GM23248 (cell line): Measurements from ENCODE around the gene OTOA. TPM values are rescaled to one million over a fixed set of nuclear protein-coding genes. Genes with fewer than 3 reads are reported as not detected.

ENCODE experiments used
- DNase-seq: peaks from one replicate; pipeline ENCODE4 v3.0.0-alpha.2; 2015
- H2AFZ ChIP-seq: fragments of 200-600 bp; sonication (generic); 2 replicates; pipeline ENCODE4 v1.6.1; 2016; ENCODE audit warnings: antibody characterized with exemption
- H3F3A ChIP-seq: fragments of 200-600 bp; sonication (generic); 2 replicates; pipeline ENCODE4 v1.6.1; 2016; ENCODE audit warnings: mild to moderate bottlenecking, antibody characterized with exemption, mixed run types; ENCODE audit not compliant: insufficient read depth
- H3K27ac ChIP-seq: fragments of 200-600 bp; sonication (generic); 2 replicates; pipeline ENCODE4 v1.5.1; 2016; ENCODE audit warnings: mild to moderate bottlenecking
- H3K27me3 ChIP-seq: fragments of 200-600 bp; sonication (generic); replicated peaks from 2 replicates; pipeline ENCODE4 v1.6.1; 2016; ENCODE audit warnings: mild to moderate bottlenecking; ENCODE audit not compliant: insufficient read depth
- H3K36me3 ChIP-seq: fragments of 200-600 bp; sonication (generic); 2 replicates; pipeline ENCODE4 v1.6.1; 2016; ENCODE audit warnings: low read depth, mild to moderate bottlenecking
- H3K4me1 ChIP-seq: fragments of 200-600 bp; sonication (generic); 2 replicates; pipeline ENCODE4 v1.6.1; 2016; ENCODE audit warnings: mild to moderate bottlenecking; ENCODE audit not compliant: insufficient read depth
- H3K4me2 ChIP-seq: fragments of 200-600 bp; sonication (generic); one replicate; pipeline ENCODE4 v1.6.1; 2016; ENCODE audit warnings: mild to moderate bottlenecking; ENCODE audit not compliant: unreplicated experiment
- H3K4me3 ChIP-seq: fragments of 200-600 bp; sonication (generic); 2 replicates; pipeline ENCODE4 v1.5.1; 2016; ENCODE audit warnings: mild to moderate bottlenecking
- H3K79me2 ChIP-seq: fragments of 200-600 bp; sonication (generic); 2 replicates; pipeline ENCODE4 v1.6.1; 2016; ENCODE audit warnings: mild to moderate bottlenecking; ENCODE audit not compliant: insufficient read depth
- H3K9ac ChIP-seq: fragments of 200-600 bp; sonication (generic); 2 replicates; pipeline ENCODE4 v1.6.1; 2016; ENCODE audit warnings: mild to moderate bottlenecking
- H3K9me2 ChIP-seq: fragments of 200-600 bp; sonication (generic); 2 replicates; pipeline ENCODE4 v1.6.1; 2016; ENCODE audit warnings: mixed run types, mild to moderate bottlenecking, moderate library complexity; ENCODE audit not compliant: insufficient read depth
- H3K9me3 ChIP-seq: fragments of 200-600 bp; sonication (generic); one replicate; pipeline ENCODE4 v1.6.1; 2017; ENCODE audit warnings: low read depth
- H4K20me1 ChIP-seq: fragments of 200-600 bp; sonication (generic); 2 replicates; pipeline ENCODE4 v1.6.0; 2016; ENCODE audit not compliant: insufficient read depth
- EZH2 ChIP-seq: fragments of 200-600 bp; sonication (generic); IDR thresholded peaks from 2 replicates; pipeline ENCODE4 v1.6.1; 2018; ENCODE audit warnings: antibody characterized with exemption, mild to moderate bottlenecking; ENCODE audit not compliant: insufficient read depth, poor library complexity, severe bottlenecking
- EZH2phosphoT487 ChIP-seq: fragments of 200-600 bp; sonication (generic); IDR thresholded peaks from 2 replicates; pipeline ENCODE4 v1.6.1; 2018; ENCODE audit warnings: antibody characterized with exemption, moderate library complexity, mild to moderate bottlenecking, low read depth; ENCODE audit not compliant: insufficient read depth
- WGBS, 2 experiments: methylation state at CpG; one replicate each; pipeline ENCODE4 v1.1.6; 2015 to 2017; ENCODE audit warnings: low lambda C conversion rate in 2 of 2, low coverage in 1 of 2; ENCODE audit errors: missing lambda C conversion rate in 2 of 2; 5-methylcytosine and 5-hydroxymethylcytosine counted together
- in situ Hi-C: fragments of 300-500 bp; cut with MboI; formaldehyde crosslinking; loops from 2 replicates; pipeline ENCODE4 v1.15.0; 2020
- polyA plus RNA-seq: library from polyadenylated mRNA; unstranded; fragments of >200 nt; fragmentation: Nextera tagmentation; extraction: Ambion mirVana; gene quantifications from 2 replicates; pipeline ENCODE4 v1.2.1, GENCODE V29; 2016
- total RNA-seq: library from RNA; depleted of rRNA; stranded (reverse); fragments of >200 nt; shearing (Covaris generic); gene quantifications from 2 replicates; pipeline ENCODE4 v1.2.3, GENCODE V29; 2014

The OTOA gene
- total and polyA plus RNA-seq, 2 experiments from 2014 or later, result not detected

DNA sequence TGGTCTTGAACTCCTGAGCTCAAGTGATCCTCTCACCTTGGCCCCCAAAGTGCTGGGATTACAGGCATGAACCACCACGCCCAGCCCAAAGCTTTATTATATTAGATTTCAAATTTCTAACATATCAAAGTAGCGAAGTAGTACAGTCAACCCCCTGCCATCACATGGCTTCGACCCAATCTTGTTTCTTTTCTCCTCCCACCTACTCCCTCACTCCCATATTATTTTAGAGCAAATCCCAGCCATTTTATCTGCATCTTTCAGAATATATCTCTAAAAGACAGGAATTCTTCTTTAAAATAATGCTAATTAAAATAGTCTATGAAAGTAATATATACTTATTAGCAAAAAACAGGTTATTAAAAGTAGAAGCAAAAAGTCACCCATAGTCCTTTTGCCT, 12.3 kb upstream of the OTOA start:
- peaks cover 20% of the 10 kb centered on the region; the same call in 1 of the 2 replicates for H3F3A ChIP-seq
- no peak overlapping the region for H3K4me2 ChIP-seq
- H3K27ac ChIP-seq, result no peak overlapping the region
- H3K9me2 ChIP-seq, result no peaks in the 10 kb centered on the region
- no peak for DNase-seq
- H4K20me1 ChIP-seq, result no peaks in the 10 kb centered on the region
- peaks cover 13% of the 10 kb centered on the region; the same call in 1 of the 2 replicates for H3K36me3 ChIP-seq
- no peak overlapping the region for H3K4me3 ChIP-seq
- no peak overlapping the region for H2AFZ ChIP-seq
- H3K27me3 ChIP-seq, result no peaks in the 10 kb centered on the region
- H3K9me3 ChIP-seq, result no peaks in the 10 kb centered on the region
- in situ Hi-C loops, result no loop called here
- H3K4me1 ChIP-seq, result peaks cover 10% of the 10 kb centered on the region; the same call in 1 of the 2 replicates
- peaks cover 93% of the 10 kb centered on the region for H3K79me2 ChIP-seq
- TF ChIP-seq EZH2 (no peak), EZH2phosphoT487 (no peak)
- 90 to 95% methylated on average over 3 of the region's 3 CpGs for WGBS, 2 experiments
- H3K9ac ChIP-seq, result no peak overlapping the region

DNA sequence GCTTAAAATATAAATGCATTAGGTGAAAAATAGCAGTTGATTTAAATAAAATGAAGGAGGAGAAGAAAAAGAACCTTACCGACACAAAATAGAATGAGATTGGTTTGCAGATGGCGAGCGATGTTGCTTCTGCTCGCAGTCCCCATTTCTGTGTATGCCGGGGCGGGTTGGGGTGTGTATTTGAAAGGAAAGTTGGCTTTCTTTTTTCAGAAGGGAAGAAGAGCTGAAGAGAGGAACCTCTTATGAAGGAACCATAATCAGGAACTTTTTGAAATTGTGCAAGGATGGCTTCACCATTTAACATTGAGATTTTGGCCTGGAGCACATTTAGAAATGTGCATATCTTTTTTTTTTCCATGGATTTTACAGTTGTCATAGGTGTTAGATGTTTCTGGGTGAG, 11.3 kb upstream of the OTOA start, which contains the start of gene IGSF6:
TSS of gene IGSF6 (minus strand) at position 156 of the 400 bp plus-strand sequence. CDS start at position 146, 10 bp downstream.
- no peak for DNase-seq
- in situ Hi-C loops, result no loop called here

DNA sequence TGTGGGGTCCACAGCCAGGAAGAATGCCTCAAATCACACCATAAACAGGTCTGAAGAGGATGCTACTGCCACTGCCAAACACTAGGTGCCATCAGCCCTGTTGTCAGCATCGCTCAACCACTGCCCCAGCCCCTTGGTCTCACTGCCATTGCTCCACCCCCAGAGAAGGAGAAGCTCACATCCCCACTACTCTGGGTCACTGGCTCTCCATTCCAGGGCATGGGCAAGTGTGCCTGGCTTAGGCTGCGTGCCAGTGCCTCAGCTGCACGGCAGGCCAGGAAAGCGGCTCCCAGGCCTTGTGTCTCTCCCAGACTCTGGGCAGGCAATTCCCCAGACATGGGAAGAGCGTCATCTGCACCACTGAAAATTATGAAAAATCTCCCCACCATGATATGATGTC, 10.2 kb upstream of the OTOA start:
- no peak overlapping the region for H3K27ac ChIP-seq
- TF ChIP-seq EZH2 (no peak), EZH2phosphoT487 (no peak)
- H3K9me3 ChIP-seq, result no peaks in the 10 kb centered on the region
- H3K4me3 ChIP-seq, result no peak overlapping the region
- no peak overlapping the region for H3K9ac ChIP-seq
- H3K27me3 ChIP-seq, result no peaks in the 10 kb centered on the region
- no peaks in the 10 kb centered on the region for H3K9me2 ChIP-seq
- peaks cover 19% of the 10 kb centered on the region; the same call in 1 of the 2 replicates for H3K36me3 ChIP-seq
- DNase-seq, result no peak
- no peak overlapping the region for H2AFZ ChIP-seq
- H3K79me2 ChIP-seq, result peaks cover 78% of the 10 kb centered on the region
- 74 to 80% methylated on average over 5 of the region's 5 CpGs for WGBS, 2 experiments
- H3F3A ChIP-seq, result peaks cover 26% of the 10 kb centered on the region; the same call in 1 of the 2 replicates
- no peaks in the 10 kb centered on the region for H4K20me1 ChIP-seq
- no peak overlapping the region for H3K4me2 ChIP-seq
- in situ Hi-C loops, result no loop called here
- 0 out of 2 replicates have a peak, but pooled peaks cover 6% of the 10 kb centered on the region for H3K4me1 ChIP-seq

More for the DNA sequence above, 11.3 kb upstream of the OTOA start, which contains the start of gene IGSF6:
- H3K79me2 ChIP-seq, result peaks cover 89% of the 10 kb centered on the region
- no peak within 1 kb of the TSS for H3K27ac ChIP-seq
- H3K36me3 ChIP-seq, result peaks cover 19% of the 10 kb centered on the region; the same call in 1 of the 2 replicates
- no peaks in the 10 kb centered on the region for H4K20me1 ChIP-seq
- WGBS, 2 experiments, result 98 to 99% methylated on average over 6 of the region's 6 CpGs
- H3K9me2 ChIP-seq, result no peaks in the 10 kb centered on the region
- no peaks in the 10 kb centered on the region for H3K9me3 ChIP-seq
- no peak within 1 kb of the TSS for H3K9ac ChIP-seq
- no peak within 1 kb of the TSS for H2AFZ ChIP-seq
- H3K4me3 ChIP-seq, result no peak within 1 kb of the TSS
- no peaks in the 10 kb centered on the region for H3K27me3 ChIP-seq
- 0 out of 2 replicates have a peak, but pooled peaks cover 6% of the 10 kb centered on the region for H3K4me1 ChIP-seq
- H3F3A ChIP-seq, result peaks cover 26% of the 10 kb centered on the region; the same call in 1 of the 2 replicates
- no peak within 1 kb of the TSS for H3K4me2 ChIP-seq
- TF ChIP-seq EZH2phosphoT487 (no peak), EZH2 (no peak)

DNA sequence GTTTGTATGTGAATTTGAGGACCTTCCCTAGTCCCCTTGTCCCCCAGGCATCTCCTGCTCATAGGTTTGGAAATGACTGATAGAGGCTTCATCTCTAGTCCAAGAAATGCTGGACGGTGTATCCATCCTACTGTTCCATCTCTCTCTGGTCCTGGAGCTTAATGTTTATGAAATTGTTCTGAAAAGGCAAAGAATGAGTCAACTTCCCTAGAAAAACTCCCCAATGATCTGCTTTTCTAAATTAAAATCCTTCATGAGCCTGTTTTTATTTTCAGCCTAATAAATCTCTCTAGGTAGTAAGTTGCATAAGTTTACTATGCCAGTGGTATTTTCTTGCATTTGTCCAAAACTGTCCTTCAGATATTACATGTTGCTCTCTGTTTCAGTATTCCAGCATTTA, 9.3 kb upstream of the OTOA start:
- no peak for DNase-seq
- no peak overlapping the region for H2AFZ ChIP-seq
- H3K4me1 ChIP-seq, result 0 out of 2 replicates have a peak, but pooled peaks cover 6% of the 10 kb centered on the region
- in situ Hi-C loops, result no loop called here
- H3K4me3 ChIP-seq, result no peak overlapping the region
- no peaks in the 10 kb centered on the region for H3K9me2 ChIP-seq
- H3K4me2 ChIP-seq, result no peak overlapping the region
- no peaks in the 10 kb centered on the region for H3K9me3 ChIP-seq
- H3K9ac ChIP-seq, result no peak overlapping the region
- H3K27me3 ChIP-seq, result no peaks in the 10 kb centered on the region
- peaks cover 69% of the 10 kb centered on the region for H3K79me2 ChIP-seq
- WGBS, 2 experiments, result 53 to 68% methylated on average over 1 of the region's 1 CpG
- no peaks in the 10 kb centered on the region for H4K20me1 ChIP-seq
- H3F3A ChIP-seq, result peaks cover 26% of the 10 kb centered on the region; the same call in 1 of the 2 replicates
- no peak for TF ChIP-seq EZH2
- TF ChIP-seq EZH2phosphoT487, result no peak
- no peak overlapping the region for H3K27ac ChIP-seq
- peaks cover 19% of the 10 kb centered on the region; the same call in 1 of the 2 replicates for H3K36me3 ChIP-seq

DNA sequence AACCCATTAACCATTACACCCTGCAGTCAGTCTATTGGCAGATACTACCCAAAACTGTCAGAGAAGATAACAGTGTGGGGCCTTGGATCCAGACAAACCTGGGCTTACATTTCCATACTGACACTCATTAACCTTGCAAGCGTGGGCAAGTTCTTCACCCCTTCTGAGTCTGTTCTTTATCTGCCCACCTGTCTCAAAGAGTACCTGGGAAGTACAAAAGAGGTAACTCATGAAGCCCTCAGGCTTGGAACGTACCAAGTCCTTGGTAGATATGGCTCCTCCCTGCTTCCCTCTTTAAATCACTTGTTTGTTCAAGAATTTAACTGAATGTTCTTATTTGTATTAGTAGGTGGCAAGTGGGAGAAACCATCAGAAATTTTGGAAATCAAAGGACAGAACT, 8.9 kb upstream of the OTOA start:
- Histone ChIP-seq H3F3A (peaks cover 29% of the 10 kb centered on the region; the same call in 1 of the 2 replicates), H4K20me1 (no peaks in the 10 kb centered on the region), H3K27me3 (no peaks in the 10 kb centered on the region), H3K4me1 (0 out of 2 replicates have a peak, but pooled peaks cover 6% of the 10 kb centered on the region), H3K4me3 (no peak overlapping the region), H3K79me2 (peaks cover 65% of the 10 kb centered on the region), H3K27ac (no peak overlapping the region), H3K9me3 (no peaks in the 10 kb centered on the region), H3K9ac (no peak overlapping the region), H3K4me2 (no peak overlapping the region), H3K9me2 (no peaks in the 10 kb centered on the region), H2AFZ (no peak overlapping the region), H3K36me3 (peaks cover 19% of the 10 kb centered on the region; the same call in 1 of the 2 replicates)
- TF ChIP-seq EZH2, result no peak
- TF ChIP-seq EZH2phosphoT487, result no peak
- DNase-seq, result no peak
- WGBS, 2 experiments, result 68 to 76% methylated on average over 2 of the region's 2 CpGs
- in situ Hi-C loops, result loop anchor here (5.0 kb wide), 1 partner anchor 47 kb away; no protein-coding TSS in a partner anchor
